H9 (cell line): ENCODE measurements around the gene PRRX2. TPM values are rescaled to one million over a fixed set of nuclear protein-coding genes. Genes with fewer than 3 reads are reported as not detected.

ENCODE experiments used
- DNase-seq: peaks from one replicate; pipeline ENCODE4 v3.0.0-alpha.2; 2017
- H2AFZ ChIP-seq: one replicate; pipeline ENCODE4 v1.6.1; 2013; ENCODE audit warnings: mild to moderate bottlenecking, low read length, control low read depth, moderate library complexity
- H2AK5ac ChIP-seq: 2 replicates; pipeline ENCODE4 v1.6.1; 2013; ENCODE audit warnings: low read length, control low read depth, mixed read lengths; ENCODE audit not compliant: insufficient read length
- H2BK120ac ChIP-seq: one replicate; pipeline ENCODE4 v1.6.1; 2013; ENCODE audit warnings: low read depth, mild to moderate bottlenecking, low read length, control low read depth, inconsistent platforms; ENCODE audit not compliant: poor library complexity, severe bottlenecking
- H2BK12ac ChIP-seq: 2 replicates; pipeline ENCODE4 v1.6.1; 2013; ENCODE audit warnings: low read length, control low read depth, mixed read lengths, low read depth; ENCODE audit not compliant: insufficient read length
- H2BK15ac ChIP-seq: 2 replicates; pipeline ENCODE4 v1.6.1; 2013; ENCODE audit warnings: low read depth, low read length, control low read depth
- H2BK20ac ChIP-seq: one replicate; pipeline ENCODE4 v1.6.1; 2013; ENCODE audit warnings: low read depth, mild to moderate bottlenecking, low read length, control low read depth, inconsistent platforms; ENCODE audit not compliant: poor library complexity, severe bottlenecking
- H2BK5ac ChIP-seq: 2 replicates; pipeline ENCODE4 v1.6.1; 2013; ENCODE audit warnings: low read length, control low read depth, mixed read lengths; ENCODE audit not compliant: insufficient read length
- H3K14ac ChIP-seq: 2 replicates; pipeline ENCODE4 v1.6.1; 2013; ENCODE audit warnings: low read length, control low read depth; ENCODE audit not compliant: insufficient read depth
- H3K18ac ChIP-seq: 2 replicates; pipeline ENCODE4 v1.6.1; 2013; ENCODE audit warnings: low read depth, mild to moderate bottlenecking, mixed read lengths, low read length, control low read depth; ENCODE audit not compliant: insufficient read length
- H3K23ac ChIP-seq: 2 replicates; pipeline ENCODE4 v1.6.1; 2013; ENCODE audit warnings: low read length, control low read depth, mixed read lengths, low read depth; ENCODE audit not compliant: insufficient read length
- H3K23me2 ChIP-seq: 2 replicates; pipeline ENCODE4 v1.6.1; 2013; ENCODE audit warnings: low read depth, mild to moderate bottlenecking, mixed read lengths, low read length, control low read depth; ENCODE audit not compliant: insufficient read length, poor library complexity, severe bottlenecking
- H3K27ac ChIP-seq: 2 replicates; pipeline ENCODE4 v1.5.1; 2013; ENCODE audit warnings: low read length, control low read depth, mixed read lengths, low read depth; ENCODE audit not compliant: insufficient read length
- H3K27me3 ChIP-seq: 2 replicates; pipeline ENCODE4 v1.6.1; 2013; ENCODE audit warnings: low read length, control low read depth, inconsistent platforms; ENCODE audit not compliant: insufficient read depth
- H3K4ac ChIP-seq: 2 replicates; pipeline ENCODE4 v1.6.1; 2013; ENCODE audit warnings: low read depth, mild to moderate bottlenecking, control low read depth, inconsistent platforms, low read length, moderate library complexity
- H3K4me1 ChIP-seq: 2 replicates; pipeline ENCODE4 v1.6.1; 2013; ENCODE audit warnings: low read length, control low read depth, inconsistent platforms; ENCODE audit not compliant: insufficient read depth
- H3K4me2 ChIP-seq: 2 replicates; pipeline ENCODE4 v1.6.1; 2013; ENCODE audit warnings: low read length, control low read depth, mixed read lengths; ENCODE audit not compliant: insufficient read length, insufficient read depth
- H3K56ac ChIP-seq: 2 replicates; pipeline ENCODE4 v1.6.1; 2013; ENCODE audit warnings: low read depth, mild to moderate bottlenecking, mixed read lengths, low read length, control low read depth; ENCODE audit not compliant: insufficient read length
- H3K79me1 ChIP-seq: 2 replicates; pipeline ENCODE4 v1.6.1; 2013; ENCODE audit warnings: low read depth, mild to moderate bottlenecking, moderate library complexity, low read length, control low read depth, inconsistent platforms; ENCODE audit not compliant: insufficient read depth, poor library complexity, severe bottlenecking
- H3K79me2 ChIP-seq: 2 replicates; pipeline ENCODE4 v1.6.1; 2013; ENCODE audit warnings: low read length, control low read depth, inconsistent platforms; ENCODE audit not compliant: insufficient read depth
- H3K9ac ChIP-seq: 2 replicates; pipeline ENCODE4 v1.6.1; 2013; ENCODE audit warnings: low read length, control low read depth, mixed read lengths; ENCODE audit not compliant: insufficient read length; ENCODE audit errors: extremely low read depth
- H3K9me3 ChIP-seq: one replicate; pipeline ENCODE4 v1.6.1; 2013; ENCODE audit warnings: low read depth, low read length, inconsistent platforms; ENCODE audit not compliant: control insufficient read depth
- H3T11ph ChIP-seq: one replicate; pipeline ENCODE4 v1.6.1; 2013; ENCODE audit warnings: mild to moderate bottlenecking, low read length, control low read depth, inconsistent platforms
- H4K20me1 ChIP-seq: one replicate; pipeline ENCODE4 v1.6.1; 2013; ENCODE audit not compliant: control insufficient read depth, insufficient read length, insufficient read depth
- H4K5ac ChIP-seq: 2 replicates; pipeline ENCODE4 v1.6.1; 2013; ENCODE audit warnings: low read depth, mild to moderate bottlenecking, mixed read lengths, low read length, control low read depth; ENCODE audit not compliant: insufficient read length
- H4K8ac ChIP-seq: replicated peaks from 2 replicates; pipeline ENCODE4 v1.6.1; 2013; ENCODE audit warnings: low read length, control low read depth, mixed read lengths, low read depth; ENCODE audit not compliant: insufficient read length
- H4K91ac ChIP-seq: 2 replicates; pipeline ENCODE4 v1.6.1; 2013; ENCODE audit warnings: low read depth, mild to moderate bottlenecking, moderate library complexity, mixed read lengths, low read length, control low read depth; ENCODE audit not compliant: insufficient read length
- H3K27ac Mint-ChIP-seq, 3 experiments: 2 replicates in 2 of 3; 3 replicates in 1 of 3; pipeline ENCODE4 v1.8.0; 2020 to 2021; ENCODE audit warnings: mixed read lengths in 3 of 3, mild to moderate bottlenecking in 1 of 3, moderate library complexity in 1 of 3
- H3K27me3 Mint-ChIP-seq: 2 replicates; pipeline ENCODE4 v1.8.0; 2021; ENCODE audit warnings: low read depth, mild to moderate bottlenecking, moderate library complexity, mixed read lengths
- H3K36me3 Mint-ChIP-seq, 3 experiments: 2 replicates in 2 of 3; 3 replicates in 1 of 3; pipeline ENCODE4 v1.8.0; 2020 to 2021; ENCODE audit warnings: low read depth in 3 of 3, mixed read lengths in 3 of 3; ENCODE audit not compliant: insufficient read depth in 1 of 3
- H3K4me1 Mint-ChIP-seq, 2 experiments: 2 replicates each; pipeline ENCODE4 v1.8.0; 2020; ENCODE audit warnings: mixed read lengths in 2 of 2
- H3K4me3 Mint-ChIP-seq, 2 experiments: 2 replicates in 1 of 2; 3 replicates in 1 of 2; pipeline ENCODE4 v1.8.0; 2020 to 2021; ENCODE audit warnings: mild to moderate bottlenecking in 2 of 2, mixed read lengths in 2 of 2, moderate library complexity in 1 of 2
- H3K9me3 Mint-ChIP-seq, 2 experiments: 2 replicates in 1 of 2; 3 replicates in 1 of 2; pipeline ENCODE4 v1.8.0; 2020; ENCODE audit warnings: mild to moderate bottlenecking in 2 of 2, mixed read lengths in 2 of 2, moderate library complexity in 1 of 2
- CTCF ChIP-seq: fragments of 200-600 bp; sonication (generic); conservative IDR thresholded peaks from 3 replicates; pipeline ENCODE4 v1.8.0; 2021; ENCODE audit warnings: antibody characterized with exemption, mild to moderate bottlenecking
- WGBS: extraction: QIAGEN DNeasy Blood & Tissue Kit; methylation state at CpG from one replicate; pipeline ENCODE4 v1.1.7; 2013; ENCODE audit warnings: missing lambda C conversion rate, low lambda C conversion rate, mixed read lengths; ENCODE audit not compliant: insufficient read length; ENCODE audit errors: extremely low coverage; 5-methylcytosine and 5-hydroxymethylcytosine counted together
- total RNA-seq: library from RNA; stranded (reverse); gene quantifications from 2 replicates; pipeline ENCODE4 v1.2.1, GENCODE V29; 2021

Gene PRRX2
- total RNA-seq, 1 experiment from 2014 or later: 3.9 TPM

- no peak overlapping the region for H2BK20ac ChIP-seq
- no peak overlapping the region for H2BK15ac ChIP-seq
- no peak overlapping the region for H3K27ac ChIP-seq
- Mint-ChIP-seq H3K27me3 (peaks cover 8% of the 10 kb centered on the region), H3K4me3 (no peak overlapping the region), H3K4me1 (peaks cover 2 to 9% of the 10 kb centered on the region in 2 experiments; a peak in 3 of 4 replicates), H3K27ac (no peak overlapping the region), H3K9me3 (no peaks in the 10 kb centered on the region), H3K36me3 (no peaks in the 10 kb centered on the region)
- H3K56ac ChIP-seq: no peak overlapping the region
- H3K9ac ChIP-seq: no peak overlapping the region
- no peak overlapping the region for H4K8ac ChIP-seq
- H3K9me3 ChIP-seq: no peaks in the 10 kb centered on the region
- no peak overlapping the region for H2BK120ac ChIP-seq
- H3T11ph ChIP-seq: no peak overlapping the region
- H3K4me1 ChIP-seq: no peaks in the 10 kb centered on the region
- no peak for DNase-seq
- H3K23ac ChIP-seq: no peak overlapping the region
- H2AK5ac ChIP-seq: no peak overlapping the region
- H3K14ac ChIP-seq: no peak overlapping the region
- no peaks in the 10 kb centered on the region for H3K79me2 ChIP-seq
- WGBS: no CpG with 5 or more reads among the region's 20 CpGs
- no peaks in the 10 kb centered on the region for H4K20me1 ChIP-seq
- H2BK5ac ChIP-seq: no peak overlapping the region
- no peak overlapping the region for H3K4ac ChIP-seq
- H2AFZ ChIP-seq: no peak overlapping the region
- no peak overlapping the region for H4K5ac ChIP-seq
- no peak for TF ChIP-seq CTCF
- no peaks in the 10 kb centered on the region for H3K79me1 ChIP-seq
- no peak overlapping the region for H3K18ac ChIP-seq
- no peak overlapping the region for H4K91ac ChIP-seq
- H3K4me2 ChIP-seq: no peak overlapping the region
- no peak overlapping the region for H2BK12ac ChIP-seq
- H3K27me3 ChIP-seq: no peaks in the 10 kb centered on the region
- peaks cover 4% of the 10 kb centered on the region for H3K23me2 ChIP-seq
These were observed 70.9 kb downstream of the PRRX2 start for GRCh38 chr9:129736334-129736733.
